Type B pancreatic cell (in vitro differentiated cells): ENCODE measurements around the gene CARS2. TPM values are rescaled to one million over a fixed set of nuclear protein-coding genes. Genes with fewer than 3 reads are reported as not detected.
"Not testable (repeated sequence)": the region's sequence is repeated elsewhere in the genome, so short reads cannot be mapped to it uniquely, and the experiment has no call there.

ENCODE experiments used
- DNase-seq: peaks from one replicate; pipeline ENCODE4 v3.0.0; 2021; ENCODE audit warnings: mixed read lengths; ENCODE audit not compliant: unreplicated experiment; ENCODE audit errors: extremely low spot score
- H3K27ac Mint-ChIP-seq: 2 replicates; pipeline ENCODE4 v1.8.0; 2021; ENCODE audit warnings: mild to moderate bottlenecking, mixed read lengths
- H3K27me3 Mint-ChIP-seq: 2 replicates; pipeline ENCODE4 v1.8.0; 2021; ENCODE audit warnings: mixed read lengths
- H3K36me3 Mint-ChIP-seq: 2 replicates; pipeline ENCODE4 v1.8.0; 2021; ENCODE audit warnings: mixed read lengths
- H3K4me1 Mint-ChIP-seq: one replicate; pipeline ENCODE4 v1.8.0; 2021; ENCODE audit warnings: mixed read lengths; ENCODE audit not compliant: unreplicated experiment
- H3K4me3 Mint-ChIP-seq: 2 replicates; pipeline ENCODE4 v1.8.0; 2021; ENCODE audit warnings: mild to moderate bottlenecking, mixed read lengths
- H3K9me3 Mint-ChIP-seq: 2 replicates; pipeline ENCODE4 v1.8.0; 2021; ENCODE audit warnings: mixed read lengths
- total RNA-seq: library from RNA; stranded (reverse); gene quantifications from 2 replicates; pipeline ENCODE4 v1.2.1, GENCODE V29; 2021; ENCODE audit warnings: low replicate concordance
- TF ChIP-seq, protein P1 (sequence below): fragments of 200-600 bp; sonication (generic); conservative IDR thresholded peaks from 2 replicates; pipeline ENCODE4 v1.5.0; 2021; ENCODE audit warnings: antibody characterized with exemption, mild to moderate bottlenecking

CARS2 gene
- total RNA-seq, 1 donor from 2014 or later: 73.4 TPM

DNA sequence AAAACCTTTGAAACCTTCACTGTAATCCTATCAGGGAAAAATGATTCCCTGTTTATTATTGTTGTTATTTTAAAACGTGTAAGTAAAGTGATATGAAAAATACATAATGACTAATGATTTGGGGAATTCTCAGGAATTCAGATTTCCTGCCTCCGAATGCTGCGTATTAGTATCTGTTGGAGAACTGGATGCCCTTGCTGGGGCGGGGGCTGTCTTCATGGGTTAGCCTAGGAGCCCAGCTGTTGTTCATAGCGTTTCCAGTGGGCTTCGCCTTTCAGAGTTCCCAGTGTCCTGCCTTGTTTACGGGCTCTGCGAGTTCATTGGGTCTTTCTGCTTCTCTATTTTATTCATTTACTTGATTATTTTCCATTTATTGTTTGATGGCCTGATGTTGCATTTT, 72.1 kb downstream of the CARS2 start:
- H3K27ac Mint-ChIP-seq: no peak overlapping the region

DNA sequence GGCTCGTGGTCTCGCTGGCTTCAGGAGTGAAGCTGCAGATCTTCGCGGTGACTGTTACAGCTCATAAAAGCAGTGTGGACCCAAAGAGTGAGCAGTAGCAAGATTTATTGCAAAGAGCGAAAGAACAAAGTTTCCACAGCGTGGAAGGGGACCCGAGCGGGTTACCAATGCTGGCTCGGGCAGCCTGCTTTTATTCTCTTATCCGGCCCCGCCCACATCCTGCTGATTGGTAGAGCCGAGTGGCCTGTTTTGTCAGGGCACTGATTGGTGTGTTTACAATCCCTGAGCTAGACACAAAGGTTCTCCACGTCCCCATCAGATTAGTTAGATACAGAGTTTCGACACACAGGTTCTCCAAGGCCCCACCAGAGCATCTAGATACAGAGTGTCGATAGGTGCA, 73.7 kb downstream of the CARS2 start:
- H3K4me1 Mint-ChIP-seq, H3K27me3 Mint-ChIP-seq, H3K9me3 Mint-ChIP-seq, H3K4me3 Mint-ChIP-seq, DNase-seq, H3K27ac Mint-ChIP-seq: not testable (repeated sequence)
- H3K36me3 Mint-ChIP-seq: peaks cover 31% of the 10 kb centered on the region

More for the DNA sequence above, 72.1 kb downstream of the CARS2 start:
- Mint-ChIP-seq H3K4me3 (no peak overlapping the region), H3K9me3 (no peaks in the 10 kb centered on the region), H3K4me1 (peaks cover 3% of the 10 kb centered on the region), H3K27me3 (no peaks in the 10 kb centered on the region), H3K36me3 (peaks cover 27% of the 10 kb centered on the region)
- no peak for DNase-seq
- TF ChIP-seq, protein P1, sequence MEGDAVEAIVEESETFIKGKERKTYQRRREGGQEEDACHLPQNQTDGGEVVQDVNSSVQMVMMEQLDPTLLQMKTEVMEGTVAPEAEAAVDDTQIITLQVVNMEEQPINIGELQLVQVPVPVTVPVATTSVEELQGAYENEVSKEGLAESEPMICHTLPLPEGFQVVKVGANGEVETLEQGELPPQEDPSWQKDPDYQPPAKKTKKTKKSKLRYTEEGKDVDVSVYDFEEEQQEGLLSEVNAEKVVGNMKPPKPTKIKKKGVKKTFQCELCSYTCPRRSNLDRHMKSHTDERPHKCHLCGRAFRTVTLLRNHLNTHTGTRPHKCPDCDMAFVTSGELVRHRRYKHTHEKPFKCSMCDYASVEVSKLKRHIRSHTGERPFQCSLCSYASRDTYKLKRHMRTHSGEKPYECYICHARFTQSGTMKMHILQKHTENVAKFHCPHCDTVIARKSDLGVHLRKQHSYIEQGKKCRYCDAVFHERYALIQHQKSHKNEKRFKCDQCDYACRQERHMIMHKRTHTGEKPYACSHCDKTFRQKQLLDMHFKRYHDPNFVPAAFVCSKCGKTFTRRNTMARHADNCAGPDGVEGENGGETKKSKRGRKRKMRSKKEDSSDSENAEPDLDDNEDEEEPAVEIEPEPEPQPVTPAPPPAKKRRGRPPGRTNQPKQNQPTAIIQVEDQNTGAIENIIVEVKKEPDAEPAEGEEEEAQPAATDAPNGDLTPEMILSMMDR: no peak

DNA sequence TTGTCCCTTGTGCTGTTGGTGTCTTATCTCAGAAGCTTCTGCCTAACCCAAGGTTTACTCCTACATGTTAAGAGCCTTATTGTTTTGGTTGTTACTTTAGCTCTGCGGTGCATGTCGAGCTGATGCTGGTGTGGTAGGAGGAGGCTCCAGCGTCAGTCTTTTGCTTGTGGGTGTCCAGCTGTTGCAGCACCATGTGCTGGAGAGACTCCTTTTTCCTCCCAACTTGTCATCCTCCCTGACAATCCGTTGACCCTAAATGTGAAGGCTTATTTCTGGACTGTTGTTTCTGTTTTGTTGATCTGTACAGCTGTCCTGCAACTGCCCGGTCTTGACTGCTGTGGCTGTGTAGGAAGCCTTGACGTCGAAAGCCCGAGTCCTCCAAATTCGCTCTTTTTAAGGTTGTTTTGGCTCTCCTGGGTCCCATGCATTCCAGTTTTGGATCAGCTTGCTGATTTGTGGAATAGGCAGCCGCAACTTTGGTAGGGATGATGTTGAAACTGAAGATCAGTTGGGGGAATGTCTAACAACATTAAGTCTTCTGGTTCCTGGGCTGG, 75.3 kb downstream of the CARS2 start:
- no peak overlapping the region for H3K27ac Mint-ChIP-seq
- TF ChIP-seq, protein P1: no peak
- H3K27me3 Mint-ChIP-seq: no peaks in the 10 kb centered on the region
- H3K9me3 Mint-ChIP-seq: no peaks in the 10 kb centered on the region
- peaks cover 30% of the 10 kb centered on the region for H3K36me3 Mint-ChIP-seq
- H3K4me3 Mint-ChIP-seq: no peak overlapping the region
- H3K4me1 Mint-ChIP-seq: peaks cover 21% of the 10 kb centered on the region
- DNase-seq: no peak

DNA sequence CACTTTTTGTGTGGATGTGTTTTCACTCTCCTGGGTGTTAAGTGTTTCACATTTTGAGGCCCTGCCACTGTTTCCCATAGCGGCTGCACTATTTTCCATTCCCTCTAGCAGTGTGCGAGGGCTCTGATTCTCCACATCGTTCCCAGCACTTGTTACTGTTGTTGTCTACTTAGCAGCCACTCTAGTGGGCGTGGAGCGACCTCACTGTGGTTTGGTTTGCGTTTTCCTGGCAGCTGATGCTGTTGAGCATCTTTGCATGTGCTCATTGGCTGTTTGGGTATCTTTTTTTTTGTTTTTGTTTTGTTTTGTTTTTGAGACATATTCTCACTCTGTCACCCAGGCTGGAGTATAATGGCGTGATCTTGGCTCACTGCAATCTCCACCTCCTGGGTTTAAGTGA, 76.2 kb downstream of the CARS2 start:
- Mint-ChIP-seq H3K4me1 (peaks cover 27% of the 10 kb centered on the region), H3K27ac (no peak overlapping the region), H3K27me3 (no peaks in the 10 kb centered on the region), H3K9me3 (no peaks in the 10 kb centered on the region), H3K36me3 (peaks cover 32% of the 10 kb centered on the region), H3K4me3 (no peak overlapping the region)
- no peak for DNase-seq
- TF ChIP-seq, protein P1: no peak

DNA sequence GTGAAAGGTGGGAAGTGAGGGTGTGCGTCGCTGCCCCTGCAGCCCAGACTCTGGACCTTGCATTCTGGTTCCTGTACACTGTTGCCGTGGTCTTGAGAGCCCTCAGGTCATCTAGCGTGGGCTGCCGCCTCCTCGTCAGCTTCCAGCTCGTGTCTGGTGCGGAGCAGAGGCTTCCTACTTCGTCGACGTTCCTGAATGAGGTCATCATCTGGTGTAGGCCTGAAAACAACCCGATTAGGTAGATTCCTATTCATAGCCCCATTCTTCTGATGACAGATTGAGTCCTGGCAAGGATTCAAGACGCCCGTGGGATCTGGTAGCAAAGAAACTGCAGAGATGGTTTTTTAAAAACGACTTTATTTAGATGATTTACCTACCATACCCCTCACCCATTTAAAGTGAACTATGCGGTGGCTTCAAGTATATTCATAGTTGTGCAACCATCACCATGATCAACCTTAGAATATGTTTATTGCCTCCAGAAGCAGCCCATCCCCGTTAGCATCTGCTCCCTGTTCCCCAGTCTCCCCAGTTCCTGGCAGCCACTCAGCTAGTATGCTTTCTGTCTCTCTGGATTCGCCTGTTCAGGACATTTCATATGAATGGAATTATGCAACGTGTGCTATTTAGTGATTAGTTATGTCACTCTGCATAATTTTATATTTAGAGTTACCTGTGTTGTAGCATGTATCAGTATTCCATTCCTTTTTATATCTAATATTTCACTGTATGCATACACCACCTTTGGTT, 76.8 kb downstream of the CARS2 start:
- Mint-ChIP-seq H3K36me3 (peaks cover 31% of the 10 kb centered on the region), H3K27me3 (no peaks in the 10 kb centered on the region), H3K4me3 (no peak overlapping the region), H3K27ac (no peak overlapping the region), H3K4me1 (peaks cover 27% of the 10 kb centered on the region), H3K9me3 (no peaks in the 10 kb centered on the region)
- TF ChIP-seq, protein P1: no peak
- DNase-seq: no peak

DNA sequence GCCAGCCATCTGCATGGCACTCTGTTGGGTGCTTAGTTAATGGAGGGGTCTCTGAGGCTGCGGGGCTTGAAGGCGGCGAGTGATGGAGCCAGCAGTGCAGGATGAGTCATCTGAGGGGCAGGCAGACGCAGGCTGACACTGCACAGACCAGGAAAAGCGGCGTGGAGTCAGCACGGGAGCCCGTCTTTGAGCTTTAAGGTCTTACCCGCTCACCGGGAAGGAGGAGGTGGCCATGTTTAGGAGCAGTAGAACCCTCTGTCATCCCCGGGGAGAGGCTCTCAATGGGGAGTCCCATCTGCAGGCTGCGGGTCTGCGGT, 77.5 kb downstream of the CARS2 start:
- no peak for DNase-seq
- H3K4me1 Mint-ChIP-seq: peaks cover 27% of the 10 kb centered on the region
- no peaks in the 10 kb centered on the region for H3K27me3 Mint-ChIP-seq
- H3K4me3 Mint-ChIP-seq: no peak overlapping the region
- H3K36me3 Mint-ChIP-seq: peaks cover 26% of the 10 kb centered on the region
- no peaks in the 10 kb centered on the region for H3K9me3 Mint-ChIP-seq
- TF ChIP-seq, protein P1: no peak
- no peak overlapping the region for H3K27ac Mint-ChIP-seq
